ENCODE measurements around the gene NSMCE3.
"Not testable (repeated sequence)": the region's sequence is repeated elsewhere in the genome, so short reads cannot be mapped to it uniquely, and the experiment has no call there.

GRCh38 chr15:29224235-29224986 lies 45.2 kb downstream of the NSMCE3 start:
- TF ChIP-seq CTCF, EZH2phosphoT487 (IDR thresholded peaks at IDR 0.05): not testable (repeated sequence)

Measured in neural progenitor cell (in vitro differentiated cells).